HG03575 (cell line): ENCODE measurements around the gene ASNSD1.
A peak's percentile ranks its signal among the peaks of the same experiment; 100 is the strongest.
"Not testable (repeated sequence)": the region's sequence is repeated elsewhere in the genome, so short reads cannot be mapped to it uniquely, and the experiment has no call there.

Source experiments
- ATAC-seq: cut with Tn5 transposase; IDR thresholded peaks from one replicate; pipeline ENCODE4 v1.9.1; 2021; ENCODE audit not compliant: unreplicated experiment, insufficient number of reproducible peaks, low FRiP score; ENCODE audit errors: extremely low read depth

ASNSD1 gene

DNA sequence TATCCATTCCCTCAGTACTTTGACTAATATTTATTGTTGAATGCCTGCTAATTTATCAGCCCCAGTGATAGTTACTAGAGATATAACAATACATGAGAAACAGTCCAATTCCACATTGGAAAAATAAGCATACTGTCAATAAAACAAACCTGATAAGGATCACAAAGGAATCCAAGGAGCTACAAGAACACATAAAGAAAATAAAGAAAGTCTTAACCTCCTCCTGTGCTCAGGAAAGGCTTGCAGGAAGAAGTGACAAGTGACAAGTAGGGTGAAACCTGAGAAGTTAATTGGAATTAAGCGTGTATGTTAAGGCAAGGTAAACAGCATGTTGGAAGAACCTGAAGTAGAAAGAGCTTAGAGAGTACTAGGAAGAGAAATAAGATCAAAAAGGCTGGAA is 20.3 kb upstream of the ASNSD1 start:
- ATAC-seq = no peak

DNA sequence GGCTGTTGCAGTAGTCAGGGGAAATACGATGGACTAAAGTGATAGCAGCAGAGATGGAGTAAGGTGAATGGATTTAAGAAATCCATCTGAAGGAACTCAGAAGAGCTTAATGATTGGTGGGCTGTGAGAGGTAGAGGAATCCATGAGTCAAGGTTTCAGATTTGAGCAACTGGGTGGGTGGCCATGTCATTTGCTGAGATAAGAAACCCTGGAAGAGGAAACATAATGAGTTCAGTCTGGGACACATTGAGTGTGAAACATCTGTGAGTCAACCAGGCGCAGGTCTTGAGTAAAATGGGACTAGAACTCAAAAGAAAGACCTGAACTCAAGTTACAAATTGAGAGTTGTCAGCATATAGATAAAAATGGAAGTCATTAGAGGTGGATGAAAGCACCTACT is 19.7 kb upstream of the ASNSD1 start:
- ATAC-seq = no peak

DNA sequence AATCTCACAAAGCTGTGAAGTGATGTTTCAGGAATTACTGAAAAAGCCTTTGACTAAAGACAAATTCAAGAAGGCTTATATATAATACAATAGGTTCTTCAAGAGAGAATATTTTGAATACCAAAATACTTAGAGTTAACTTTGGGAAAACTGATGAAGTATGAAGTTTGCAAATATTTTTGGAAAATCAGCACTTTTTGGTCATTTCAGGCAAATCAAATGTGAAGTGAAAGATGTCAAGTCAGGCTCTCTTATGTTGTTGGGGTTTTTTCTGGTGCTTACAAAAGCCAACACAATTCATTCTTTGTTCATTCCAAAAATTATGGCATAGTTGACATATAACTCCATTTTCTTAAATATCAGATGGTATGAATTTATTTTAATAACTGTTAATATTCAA is 14.7 kb upstream of the ASNSD1 start:
- ATAC-seq = no peak

DNA sequence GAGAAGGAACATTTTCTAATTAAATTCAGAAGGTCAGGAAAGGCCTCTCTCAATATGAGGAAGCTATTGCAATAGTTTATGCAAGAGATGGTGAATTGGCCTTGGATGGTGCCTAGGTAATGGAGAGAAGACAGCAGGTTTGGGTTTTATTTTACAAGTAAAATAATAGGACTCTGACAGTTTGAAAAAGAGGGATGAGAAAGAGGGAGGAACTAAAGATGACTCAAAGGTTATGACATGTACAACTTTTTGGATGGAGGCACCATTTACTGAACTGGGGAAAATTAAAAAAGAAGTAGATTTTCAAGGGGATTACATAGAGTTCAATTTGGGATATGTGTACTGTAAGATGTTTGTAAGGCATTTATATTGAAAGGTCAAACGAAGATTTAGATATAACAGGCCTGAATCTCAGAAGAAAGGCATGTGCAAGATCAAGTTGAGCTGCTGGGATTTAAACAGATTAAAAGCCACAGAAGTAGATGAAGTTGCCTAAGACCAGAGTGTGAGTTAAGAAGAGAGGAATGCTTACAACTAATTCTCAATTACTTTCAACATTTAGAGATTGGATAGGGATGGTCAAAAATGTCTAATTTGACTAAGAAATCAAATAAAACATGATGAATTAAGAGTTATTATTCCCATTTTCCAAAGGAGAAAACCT is 12.3 kb upstream of the ASNSD1 start:
- no peak for ATAC-seq

DNA sequence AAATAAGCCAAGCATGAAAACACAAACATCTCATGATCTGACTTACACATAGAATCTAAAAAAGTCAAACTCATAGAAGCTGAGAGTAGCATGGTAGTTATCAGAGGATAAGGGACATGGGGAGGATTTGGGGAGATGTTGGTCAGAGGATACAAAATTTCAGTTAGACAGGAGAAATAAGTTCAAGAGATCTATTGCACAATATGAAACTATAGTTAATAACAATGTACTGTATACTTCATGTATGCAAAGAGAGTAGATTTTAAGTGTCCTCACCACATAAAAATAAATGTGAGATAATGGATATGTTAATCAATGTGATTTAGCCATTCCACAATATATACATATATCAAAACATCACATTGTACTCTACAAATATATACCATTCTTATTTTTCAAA is 10.0 kb upstream of the ASNSD1 start:
- no peak for ATAC-seq

DNA sequence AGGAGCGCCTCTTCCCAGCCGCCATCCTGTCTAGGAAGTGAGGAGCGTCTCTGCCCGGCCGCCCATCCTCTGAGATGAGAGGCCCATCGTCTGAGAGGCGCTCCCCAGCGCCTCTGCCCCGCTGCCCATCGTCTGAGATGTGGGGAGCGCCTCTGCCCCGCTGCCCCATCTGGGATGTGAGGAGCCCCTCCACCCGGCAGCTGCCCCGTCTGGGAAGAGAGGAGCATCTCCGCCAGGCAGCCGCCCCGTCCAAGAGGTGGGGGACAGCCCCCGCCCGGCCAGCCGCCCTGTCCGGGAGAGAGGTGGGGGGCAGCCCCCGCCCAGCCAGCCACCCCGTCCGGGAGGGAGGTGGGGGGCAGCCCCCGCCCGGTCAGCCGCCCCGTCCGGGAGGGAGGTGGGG is 7.8 kb upstream of the ASNSD1 start:
- ATAC-seq = not testable (repeated sequence)

DNA sequence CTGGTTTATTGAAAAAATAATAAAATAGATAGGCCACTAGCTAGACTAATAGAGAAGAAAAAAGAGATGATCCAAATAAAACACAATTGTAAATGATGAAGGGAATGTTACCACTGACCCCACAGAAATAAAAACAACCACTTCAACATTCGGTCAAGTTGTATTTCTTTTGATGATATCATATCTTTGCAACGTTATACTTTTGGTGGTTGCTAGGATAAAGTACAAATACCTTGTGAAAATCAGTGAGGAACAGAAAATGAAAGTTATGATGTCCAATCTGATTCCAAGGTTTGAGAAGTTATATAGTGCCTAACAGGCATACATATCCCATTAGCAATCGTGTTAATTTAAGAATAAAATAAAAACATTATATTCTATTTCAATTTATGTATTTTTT is 6.6 kb upstream of the ASNSD1 start:
- ATAC-seq = no peak

DNA sequence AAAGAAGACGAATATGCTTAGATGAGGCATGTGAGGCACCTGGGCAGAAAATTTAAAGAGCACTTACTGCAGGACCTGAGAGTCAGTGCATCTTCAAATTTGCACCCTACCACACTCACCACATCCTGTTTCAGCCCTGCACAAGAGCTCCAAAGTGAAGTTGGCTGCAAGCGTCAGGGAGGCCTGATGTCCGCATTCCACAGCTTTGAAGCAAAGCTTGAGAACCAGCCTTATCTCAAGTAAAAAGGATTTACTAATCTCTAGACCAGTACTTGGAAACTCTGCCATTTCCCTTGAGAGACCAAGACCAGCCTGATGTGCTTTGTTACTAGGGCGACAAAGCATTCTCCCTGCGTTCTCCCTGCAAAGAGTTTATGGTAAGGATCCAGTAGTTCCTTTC is 3.4 kb upstream of the ASNSD1 start:
- peak; percentile 27 for ATAC-seq

DNA sequence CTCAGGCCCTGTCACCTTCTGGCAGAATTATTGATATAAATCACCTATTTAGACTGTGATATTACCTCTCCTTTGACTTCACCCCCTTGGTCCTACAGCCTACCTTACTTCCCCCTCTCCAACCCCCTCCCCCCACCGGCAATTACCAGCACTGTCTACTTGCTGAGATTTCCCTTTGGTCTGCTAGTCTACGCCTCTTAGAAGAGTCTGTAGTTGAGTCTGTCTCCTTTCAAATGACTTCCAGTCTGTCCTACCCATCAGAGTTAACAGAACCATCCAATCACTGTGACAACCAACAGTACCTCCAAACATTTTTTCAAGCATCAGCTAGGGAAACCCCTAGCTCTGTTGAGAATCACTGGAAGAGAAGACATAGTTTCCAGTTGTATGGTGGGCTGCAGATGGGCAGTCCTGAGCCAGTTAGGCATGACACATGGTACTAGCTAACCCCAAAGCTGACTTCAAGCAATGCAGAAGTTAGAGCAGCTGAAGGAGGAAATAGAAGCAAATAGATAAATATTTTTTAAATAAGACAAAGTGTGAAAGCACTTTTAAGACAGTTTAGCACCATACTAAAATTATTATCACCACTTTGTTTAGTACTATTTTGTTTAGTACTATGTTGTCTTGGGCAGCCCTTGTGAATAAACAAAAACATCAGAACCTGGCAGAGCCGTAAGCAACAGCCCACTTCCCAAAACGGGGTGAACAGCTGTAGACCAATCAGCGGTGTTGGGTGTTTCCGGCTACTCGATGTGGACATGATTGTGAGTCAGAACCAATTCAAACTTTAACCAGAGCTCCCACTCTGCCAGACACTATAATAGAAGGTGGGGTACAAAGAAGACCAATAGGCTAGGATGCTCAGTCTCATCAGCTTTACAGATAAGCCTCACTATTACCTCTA is 2.7 kb upstream of the ASNSD1 start:
- no peak for ATAC-seq

DNA sequence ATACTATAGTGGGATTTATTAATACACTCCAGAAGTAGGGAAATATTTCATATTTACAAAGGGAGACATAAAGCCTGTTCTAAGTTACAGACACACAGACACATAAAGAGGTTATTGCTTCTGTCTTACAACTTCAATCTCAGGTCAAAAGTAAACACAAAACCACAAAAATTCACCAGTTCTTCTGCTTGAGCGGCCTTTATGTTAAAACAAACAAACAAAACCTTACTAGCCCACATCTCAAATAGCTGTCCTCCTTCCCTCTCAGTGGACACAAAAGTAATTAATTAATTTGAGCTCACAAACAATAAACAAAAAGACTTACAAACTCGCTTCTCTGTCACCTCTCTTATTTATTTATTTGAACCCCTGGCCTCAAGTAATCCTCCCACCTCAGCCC is 1.5 kb upstream of the ASNSD1 start:
- ATAC-seq = no peak

DNA sequence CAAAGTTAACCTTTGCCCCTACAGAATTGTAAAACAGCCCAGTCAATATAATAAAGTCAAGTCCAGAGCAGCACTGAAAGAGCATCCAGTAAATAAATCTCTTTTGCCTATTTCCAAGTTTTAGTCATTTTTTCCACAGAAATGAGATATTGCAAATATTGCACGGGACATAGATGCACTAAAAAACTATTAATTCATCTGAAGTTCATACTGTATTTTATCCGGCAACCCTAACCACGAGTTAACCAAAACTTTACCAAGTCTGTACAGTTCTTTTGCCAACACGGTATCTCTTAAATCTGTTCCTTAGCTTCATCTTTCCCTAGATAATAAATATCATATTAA is 484 bp upstream of the ASNSD1 start:
- no peak for ATAC-seq

DNA sequence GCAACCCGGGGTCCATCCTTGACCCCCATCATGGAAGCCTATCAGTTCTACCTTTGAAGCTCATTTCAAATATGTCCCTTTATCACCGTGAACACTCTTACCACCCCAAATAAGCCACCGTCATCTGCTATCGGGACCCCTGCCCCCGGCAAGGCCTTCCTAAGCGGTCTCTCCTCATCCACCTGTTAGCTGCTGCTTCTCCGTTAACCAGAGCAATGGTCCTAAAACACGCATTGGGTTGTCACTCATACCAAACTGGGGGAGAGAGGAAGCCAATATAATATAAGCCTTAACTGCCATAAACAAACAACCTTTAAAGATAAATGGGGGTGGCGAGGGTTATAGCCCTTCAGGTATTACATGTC is 680 bp downstream of the ASNSD1 start:
- ATAC-seq = no peak

DNA sequence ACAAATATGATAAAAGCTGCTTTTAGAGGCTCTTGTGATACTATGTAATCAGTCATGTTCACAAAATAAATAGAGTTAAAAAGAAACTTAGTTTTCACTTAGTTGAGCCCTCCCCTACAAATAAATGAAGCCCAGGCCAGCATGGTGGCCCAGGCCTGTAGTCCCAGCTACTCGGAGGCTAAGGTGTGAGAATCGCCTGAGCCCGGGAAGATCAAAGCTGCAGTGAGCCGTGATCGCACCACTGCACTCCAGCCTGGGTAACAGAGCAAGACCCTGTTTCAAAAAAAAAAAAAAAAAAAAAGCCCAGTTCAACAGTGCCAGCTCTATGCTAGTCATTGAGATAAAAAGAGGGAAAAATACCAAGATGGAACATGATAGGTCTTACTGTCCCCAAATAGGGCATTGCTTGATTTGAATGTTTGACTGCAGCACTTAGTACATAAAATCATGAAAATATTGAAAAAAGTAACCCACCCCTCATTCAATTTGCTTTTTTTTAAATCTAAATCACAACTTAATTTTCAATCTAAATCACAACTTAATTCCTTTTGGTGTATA is 1.5 kb downstream of the ASNSD1 start:
- ATAC-seq = no peak

DNA sequence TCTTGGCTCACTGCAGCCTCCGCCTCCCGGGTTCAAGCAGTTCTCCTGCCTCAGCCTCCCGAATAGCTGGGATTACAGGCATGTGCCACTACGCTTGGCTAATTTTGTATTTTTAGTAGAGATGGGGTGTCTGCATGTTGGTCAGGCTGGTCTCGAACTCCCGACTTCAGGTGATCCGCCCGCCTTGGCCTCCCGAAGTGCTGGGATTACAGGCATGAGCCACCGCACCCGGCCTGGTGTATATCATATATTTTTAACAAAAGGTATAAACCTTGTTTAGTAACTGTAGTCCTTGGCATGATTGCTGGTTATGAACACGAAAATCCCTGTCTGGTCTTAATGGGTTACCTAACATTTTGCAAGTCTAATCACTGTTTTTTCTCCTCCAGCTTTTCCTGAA is 2.1 kb downstream of the ASNSD1 start:
- not testable (repeated sequence) for ATAC-seq

DNA sequence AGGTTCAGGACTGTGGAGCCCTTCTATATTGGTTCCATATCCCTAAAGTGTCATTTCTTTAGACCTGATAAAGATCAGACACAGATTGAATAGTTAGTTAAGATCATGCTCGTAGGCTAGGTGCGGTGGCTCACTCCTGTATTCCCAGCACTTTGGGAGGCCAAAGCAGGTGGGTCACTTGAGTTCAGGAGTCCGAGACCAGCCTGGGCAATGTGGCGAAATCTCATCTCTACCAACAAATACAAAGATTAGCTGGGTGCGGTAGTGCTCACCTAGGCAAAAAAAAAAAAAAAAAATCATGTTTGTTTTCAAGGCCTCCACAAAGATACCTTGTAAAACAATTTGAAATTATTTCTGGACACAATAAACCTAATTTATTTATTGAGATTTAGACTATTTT is 8.7 kb downstream of the ASNSD1 start:
- no peak for ATAC-seq

DNA sequence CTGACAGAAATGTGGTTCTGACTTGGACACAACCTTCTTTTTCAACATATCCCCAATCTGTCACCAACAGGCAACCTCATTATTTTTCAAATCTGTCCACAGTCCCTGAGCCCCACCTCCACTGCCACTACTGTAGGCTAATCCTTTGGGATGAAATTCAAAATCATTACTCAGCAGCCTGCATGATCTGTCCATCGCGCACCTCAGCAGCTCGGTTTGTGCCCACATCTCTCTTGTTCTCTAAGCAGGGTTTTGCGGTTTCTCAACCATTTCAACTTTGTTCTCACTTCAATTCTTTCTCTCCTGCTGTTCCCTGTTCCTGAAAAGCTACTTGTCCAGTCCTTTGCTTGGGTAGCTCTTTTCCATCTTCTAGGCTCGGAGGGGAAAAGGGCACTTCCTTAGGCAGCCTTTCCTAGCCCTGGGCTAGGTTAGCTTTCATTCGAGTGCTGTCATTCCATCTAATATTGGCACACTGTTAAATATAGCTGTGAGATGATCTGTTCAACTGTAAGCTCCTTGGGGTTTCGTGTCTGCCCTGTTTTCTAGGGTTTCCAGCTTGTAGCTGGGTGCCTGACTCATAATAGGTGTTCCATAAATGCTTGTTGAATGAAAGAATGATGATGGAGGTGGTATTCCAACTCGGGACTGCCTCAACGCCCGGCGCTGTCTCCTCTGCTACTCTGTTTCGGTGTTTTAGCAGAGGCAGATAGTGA is 12.6 kb downstream of the ASNSD1 start:
- no peak for ATAC-seq

DNA sequence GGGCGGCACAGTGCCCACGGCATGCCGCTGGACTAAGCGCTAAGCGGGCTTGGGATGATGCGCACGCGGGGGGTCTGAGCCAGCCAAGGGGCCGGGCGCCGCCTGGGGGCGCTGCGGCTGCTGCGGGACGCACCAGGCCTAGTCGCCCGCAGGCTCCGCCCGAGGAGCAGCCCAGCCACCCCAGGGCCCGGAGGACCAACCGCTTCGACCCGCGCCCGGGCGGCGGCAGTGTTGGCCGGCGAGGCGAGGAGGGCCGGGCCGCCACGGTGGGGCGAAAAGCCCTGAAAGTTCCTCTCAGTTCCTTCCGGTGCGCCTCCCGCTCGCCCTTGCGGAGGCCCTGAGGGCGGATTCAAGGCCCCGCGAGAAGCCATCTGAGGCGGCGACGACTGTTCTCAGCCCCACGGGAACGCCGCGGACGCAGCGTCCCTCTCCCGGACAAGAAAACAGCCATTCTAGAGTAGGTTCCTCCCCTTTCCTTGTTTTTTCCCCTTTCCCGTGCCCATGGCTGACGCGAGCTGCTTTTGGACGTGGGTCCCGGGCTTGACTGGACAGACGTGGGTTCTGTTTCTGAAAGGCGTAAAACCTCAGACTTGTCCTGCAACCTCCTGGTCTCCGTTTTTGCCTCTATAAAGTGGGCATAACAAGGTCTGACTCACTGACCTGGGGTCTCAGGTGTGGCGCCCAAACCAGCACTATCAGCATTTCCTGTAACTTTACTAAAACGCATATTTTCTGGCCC is 13.3 kb downstream of the ASNSD1 start, which contains the start of gene ANKAR:
Gene ANKAR, plus strand, starts transcription at position 297 of the 739 bp plus-strand sequence. CDS start 1,821 bp downstream, outside the sequence.
- ATAC-seq = peak; percentile 75

DNA sequence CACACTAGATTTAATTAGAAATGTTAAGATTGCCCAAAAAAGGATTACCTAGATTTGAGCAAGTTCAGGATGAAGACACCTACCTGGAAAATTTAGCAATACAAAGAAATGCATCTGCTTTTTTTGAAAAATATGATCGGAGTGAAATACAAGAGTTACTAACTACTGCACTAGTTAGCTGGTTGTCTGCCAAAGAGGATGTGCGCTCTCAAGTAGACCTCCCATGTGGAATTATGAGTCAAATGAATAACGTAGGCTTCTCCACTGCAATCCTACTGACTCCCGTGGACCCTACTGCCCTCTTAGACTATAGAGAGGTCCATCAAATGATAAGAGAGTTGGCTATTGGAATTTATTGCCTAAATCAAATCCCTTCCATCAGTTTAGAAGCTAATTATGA is 15.2 kb downstream of the ASNSD1 start:
- no peak for ATAC-seq

DNA sequence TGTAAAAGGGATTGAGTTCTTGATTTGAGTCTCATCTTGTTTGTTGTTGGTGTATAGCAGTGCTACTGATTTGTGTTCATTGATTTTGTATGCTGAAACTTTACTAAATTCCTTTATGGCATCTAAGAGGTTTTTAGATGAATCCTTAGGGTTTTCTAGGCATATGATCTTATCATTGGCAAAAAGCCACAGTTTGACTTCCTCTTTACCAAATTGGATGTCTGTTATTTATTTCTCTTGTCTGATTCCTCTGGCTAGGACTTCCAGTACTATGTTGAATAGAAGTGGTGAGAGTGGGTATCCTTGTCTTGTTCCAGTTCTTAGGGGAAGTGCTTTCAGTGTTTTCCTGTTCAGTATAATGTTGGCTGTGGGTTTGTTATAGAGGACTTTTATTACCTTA is 18.0 kb downstream of the ASNSD1 start:
- no peak for ATAC-seq
